Lower leg skin (tissue), 4 donors: ENCODE measurements around the gene GLYAT. TPM values are rescaled to one million over a fixed set of nuclear protein-coding genes. Genes with fewer than 3 reads are reported as not detected.
"Not testable (repeated sequence)": the region's sequence is repeated elsewhere in the genome, so short reads cannot be mapped to it uniquely, and the experiment has no call there.

Source experiments
- DNase-seq, 2 donors: peaks; one replicate each; pipeline ENCODE4 v3.0.0-alpha.2; 2019; ENCODE audit warnings: low spot score in 2 of 2
- H3K4me3 ChIP-seq: fragments of 200-600 bp; sonication (generic); 2 replicates; pipeline ENCODE4 v1.5.1; 2017; ENCODE audit warnings: mild to moderate bottlenecking, low read depth; ENCODE audit not compliant: poor library complexity, severe bottlenecking
- POLR2A ChIP-seq, 2 donors: fragments of 450-650 bp; IDR thresholded peaks; one replicate each; pipeline ENCODE4 v1.6.1; 2016 to 2017; ENCODE audit warnings: antibody characterized with exemption in 2 of 2, mild to moderate bottlenecking in 1 of 2, moderate library complexity in 1 of 2
- WGBS, 2 donors: methylation state at CpG; one replicate each; pipeline ENCODE4 v1.1.5; 2018; 5-methylcytosine and 5-hydroxymethylcytosine counted together
- intact Hi-C: fragments of 100-400 bp; cut with DNase I; formaldehyde crosslinking; loops from one replicate; pipeline ENCODE4 v1.15.0; 2023; ENCODE audit warnings: low total_unique reads
- total RNA-seq, 4 donors: library from RNA; depleted of rRNA; stranded (reverse); fragments of >200 nt; gene quantifications; one replicate each; pipeline ENCODE4 v1.1.0, GENCODE V29; 2016
- TF ChIP-seq, protein P1 (sequence below), 3 donors: fragments of 450-650 bp; IDR thresholded peaks; one replicate each; pipeline ENCODE4 v1.5.1; 2016; ENCODE audit warnings: antibody characterized with exemption in 3 of 3, mild to moderate bottlenecking in 3 of 3, moderate library complexity in 2 of 3

The GLYAT gene
- total RNA-seq, 4 donors from 2014 or later: 0.17 TPM; not detected in 3

- DNase-seq: no peak
- TF ChIP-seq POLR2A (IDR thresholded peaks at IDR 0.05): no peak
- TF ChIP-seq, protein P1, sequence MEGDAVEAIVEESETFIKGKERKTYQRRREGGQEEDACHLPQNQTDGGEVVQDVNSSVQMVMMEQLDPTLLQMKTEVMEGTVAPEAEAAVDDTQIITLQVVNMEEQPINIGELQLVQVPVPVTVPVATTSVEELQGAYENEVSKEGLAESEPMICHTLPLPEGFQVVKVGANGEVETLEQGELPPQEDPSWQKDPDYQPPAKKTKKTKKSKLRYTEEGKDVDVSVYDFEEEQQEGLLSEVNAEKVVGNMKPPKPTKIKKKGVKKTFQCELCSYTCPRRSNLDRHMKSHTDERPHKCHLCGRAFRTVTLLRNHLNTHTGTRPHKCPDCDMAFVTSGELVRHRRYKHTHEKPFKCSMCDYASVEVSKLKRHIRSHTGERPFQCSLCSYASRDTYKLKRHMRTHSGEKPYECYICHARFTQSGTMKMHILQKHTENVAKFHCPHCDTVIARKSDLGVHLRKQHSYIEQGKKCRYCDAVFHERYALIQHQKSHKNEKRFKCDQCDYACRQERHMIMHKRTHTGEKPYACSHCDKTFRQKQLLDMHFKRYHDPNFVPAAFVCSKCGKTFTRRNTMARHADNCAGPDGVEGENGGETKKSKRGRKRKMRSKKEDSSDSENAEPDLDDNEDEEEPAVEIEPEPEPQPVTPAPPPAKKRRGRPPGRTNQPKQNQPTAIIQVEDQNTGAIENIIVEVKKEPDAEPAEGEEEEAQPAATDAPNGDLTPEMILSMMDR (IDR thresholded peaks at IDR 0.05): no peak
- intact Hi-C loops: loop anchor here (5.0 kb wide), 1 partner anchor 1126 kb away; the partner anchor contains the start of gene MRPL16
Measured at GRCh38 chr11:58685973-58686722, 45.6 kb downstream of the GLYAT start.

GRCh38 chr11:58682660-58683059 lies 49.1 kb downstream of the GLYAT start:
- whole genome bisulfite sequencing, 2 donors: 76 to 82% methylated on average over 3 of the region's 3 CpGs
- H3K4me3 ChIP-seq, intact Hi-C loops, DNase-seq: not testable (repeated sequence)

More at GRCh38 chr11:58685973-58686722, 45.6 kb downstream of the GLYAT start:
- 78 to 80% methylated on average over 9 of the region's 9 CpGs for WGBS, 2 donors
- H3K4me3 ChIP-seq: no peak overlapping the region

DNA sequence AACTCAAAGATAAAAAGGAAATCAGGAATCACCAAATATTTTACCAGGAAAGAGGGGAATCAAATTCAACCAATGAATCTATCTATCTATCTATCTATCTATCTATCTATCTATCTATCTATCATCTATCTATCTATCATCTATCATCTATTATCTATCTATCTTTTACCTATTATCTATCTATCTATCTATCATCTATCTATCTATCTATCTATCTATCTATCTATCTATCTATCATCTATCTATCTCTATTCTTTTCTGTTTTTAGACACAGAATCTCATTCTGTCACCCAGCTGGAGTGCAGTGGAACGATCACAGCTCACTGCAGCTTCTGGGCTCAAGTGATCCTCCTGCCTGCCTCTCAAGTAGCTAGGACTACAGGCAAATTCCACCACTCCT lies 54.2 kb downstream of the GLYAT start:
- 61 to 63% methylated on average over 1 of the region's 1 CpG for WGBS, 2 donors
- H3K4me3 ChIP-seq, intact Hi-C loops, DNase-seq: not testable (repeated sequence)

- intact Hi-C loops: no loop called here
- DNase-seq: no peak
- WGBS, 2 donors: 61% methylated on average over 1 of the region's 1 CpG
- no peak overlapping the region for H3K4me3 ChIP-seq
- TF ChIP-seq, protein P1 (IDR thresholded peaks at IDR 0.05): no peak
- no peak for TF ChIP-seq POLR2A (IDR thresholded peaks at IDR 0.05)
Measured at GRCh38 chr11:58676563-58677135, 55.1 kb downstream of the GLYAT start.

GRCh38 chr11:58675334-58676155 lies 56.2 kb downstream of the GLYAT start:
- no peak overlapping the region for H3K4me3 ChIP-seq
- no peak for TF ChIP-seq POLR2A (IDR thresholded peaks at IDR 0.05)
- TF ChIP-seq, protein P1 (IDR thresholded peaks at IDR 0.05): no peak
- peak; percentile 45 to 95 for DNase-seq
- 37 to 39% methylated on average over 13 of the region's 13 CpGs for WGBS, 2 donors
- intact Hi-C loops: no loop called here

DNA sequence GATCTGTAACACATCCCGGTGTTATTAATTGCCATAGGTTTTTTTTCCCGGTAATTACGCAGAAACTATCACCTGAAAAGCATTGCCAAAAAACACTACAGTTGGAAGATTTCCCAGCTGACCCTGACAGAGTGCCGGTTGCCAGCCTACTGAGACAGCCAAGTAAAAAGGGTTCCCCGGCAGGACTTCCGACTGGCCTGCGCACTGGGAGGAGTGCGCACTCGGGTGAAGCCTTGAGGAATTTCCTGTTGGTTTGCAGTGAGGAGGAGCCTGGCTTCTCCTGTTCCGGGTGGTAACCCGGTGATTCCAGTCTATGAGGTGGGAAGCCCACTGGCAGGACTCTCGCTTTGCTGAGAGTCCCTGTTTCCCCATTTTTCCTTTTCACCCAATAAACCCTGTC lies 57.1 kb downstream of the GLYAT start:
- intact Hi-C loops: no loop called here
- no peak for DNase-seq
- TF ChIP-seq POLR2A (IDR thresholded peaks at IDR 0.05): no peak
- TF ChIP-seq, protein P1 (IDR thresholded peaks at IDR 0.05): no peak
- WGBS, 2 donors: 78 to 84% methylated on average over 12 of the region's 12 CpGs
- H3K4me3 ChIP-seq: no peak overlapping the region
